ENCODE data around the gene KCNJ16.

Gene KCNJ16

DNA sequence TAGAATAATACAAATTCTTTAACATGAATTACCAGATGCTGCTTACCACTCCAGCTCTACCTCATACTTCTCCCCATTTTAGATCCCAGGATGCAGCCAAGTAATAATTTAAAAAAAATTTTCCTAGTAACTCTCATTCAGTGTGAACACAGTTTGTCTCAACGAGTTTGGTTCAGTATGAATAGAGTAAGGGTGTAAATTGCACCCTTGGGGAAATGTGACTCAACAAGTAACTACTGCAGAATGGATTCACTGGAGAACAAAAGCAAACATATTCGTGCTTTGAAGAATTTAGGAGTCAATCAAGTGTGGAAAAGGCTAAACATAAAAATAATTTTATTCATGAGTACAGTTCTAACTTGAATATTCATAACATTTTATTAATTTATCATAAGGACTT, 23.0 kb downstream of the KCNJ16 start:
- no peak for DNase-seq (ENCODE audit: low spot score)

DNA sequence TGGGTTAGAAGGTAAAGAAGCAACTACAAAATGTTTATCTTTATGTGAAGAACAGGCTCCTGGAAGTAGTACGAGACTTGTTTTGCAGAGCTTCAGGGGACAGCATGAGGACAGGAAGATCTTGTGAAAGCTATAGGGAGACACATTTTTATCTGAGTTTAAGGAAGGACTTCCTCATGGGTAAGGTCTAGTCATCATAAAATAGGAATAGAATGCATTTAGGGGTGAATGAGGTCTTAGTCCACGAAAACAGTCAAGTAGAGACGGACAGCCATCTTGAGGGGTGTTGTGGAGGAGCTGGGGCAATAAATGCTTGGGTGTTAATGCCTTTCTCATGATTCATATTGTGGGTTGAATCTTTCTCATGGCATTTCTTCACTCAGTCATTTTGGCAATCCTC, 24.3 kb downstream of the KCNJ16 start:
- no peak for DNase-seq (ENCODE audit: low spot score)

DNA sequence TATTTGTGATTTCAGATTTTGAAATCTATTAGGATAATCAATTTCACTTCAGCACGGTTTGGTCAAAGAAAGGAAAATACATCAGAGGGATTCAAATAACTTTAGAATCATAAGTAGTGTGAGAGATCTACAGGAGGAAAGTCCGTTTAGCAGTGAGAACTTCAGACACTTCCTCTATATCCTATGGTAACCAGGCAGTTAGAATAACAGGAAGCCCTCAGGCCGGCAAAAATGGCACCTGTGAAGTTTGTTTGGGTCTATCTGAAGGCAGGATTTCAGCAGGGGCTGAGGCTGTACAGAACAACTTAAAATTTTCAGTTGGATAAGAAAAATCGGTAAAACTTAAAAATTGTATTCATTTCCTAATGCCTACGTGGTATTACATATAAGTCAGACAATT, 24.9 kb downstream of the KCNJ16 start:
- DNase-seq (ENCODE audit: low spot score), result no peak

DNA sequence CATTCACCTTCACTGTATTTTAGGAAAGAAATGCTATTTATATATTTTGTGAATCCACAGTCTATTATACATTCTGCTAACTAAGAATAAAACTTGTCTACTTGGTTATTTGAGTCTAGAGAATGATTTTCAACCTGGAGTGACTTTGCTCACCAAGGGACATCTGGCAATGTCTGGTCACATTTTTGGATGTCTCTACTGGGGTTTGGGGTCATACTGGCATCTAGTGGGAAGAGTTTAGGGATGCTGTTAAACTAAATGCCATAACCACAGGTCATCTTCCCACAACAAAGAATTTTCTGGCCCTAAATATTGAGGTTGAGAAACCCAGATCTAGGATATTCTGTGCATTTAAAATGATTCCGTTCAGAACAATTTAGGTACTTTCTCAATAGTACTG, 26.0 kb downstream of the KCNJ16 start:
- no peak for DNase-seq (ENCODE audit: low spot score)

DNA sequence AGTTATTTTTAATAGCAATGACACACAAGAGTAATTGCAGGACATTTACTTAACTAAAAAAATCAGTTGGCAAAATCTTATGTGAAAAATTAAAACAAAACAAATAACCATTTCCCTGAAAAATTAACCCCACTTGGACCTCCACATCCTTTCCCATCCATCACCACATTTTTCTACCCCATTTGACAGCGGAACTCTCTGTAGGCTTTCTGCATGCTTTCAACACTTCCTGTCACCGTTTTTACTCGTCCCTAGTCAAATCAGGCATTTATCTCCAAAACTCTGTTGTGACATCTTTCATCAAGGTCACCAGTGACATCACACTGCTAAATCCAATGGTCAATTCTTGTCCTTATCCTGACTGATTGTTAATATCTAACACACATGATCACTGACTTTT, 27.5 kb downstream of the KCNJ16 start:
- DNase-seq (ENCODE audit: low spot score), result no peak

DNA sequence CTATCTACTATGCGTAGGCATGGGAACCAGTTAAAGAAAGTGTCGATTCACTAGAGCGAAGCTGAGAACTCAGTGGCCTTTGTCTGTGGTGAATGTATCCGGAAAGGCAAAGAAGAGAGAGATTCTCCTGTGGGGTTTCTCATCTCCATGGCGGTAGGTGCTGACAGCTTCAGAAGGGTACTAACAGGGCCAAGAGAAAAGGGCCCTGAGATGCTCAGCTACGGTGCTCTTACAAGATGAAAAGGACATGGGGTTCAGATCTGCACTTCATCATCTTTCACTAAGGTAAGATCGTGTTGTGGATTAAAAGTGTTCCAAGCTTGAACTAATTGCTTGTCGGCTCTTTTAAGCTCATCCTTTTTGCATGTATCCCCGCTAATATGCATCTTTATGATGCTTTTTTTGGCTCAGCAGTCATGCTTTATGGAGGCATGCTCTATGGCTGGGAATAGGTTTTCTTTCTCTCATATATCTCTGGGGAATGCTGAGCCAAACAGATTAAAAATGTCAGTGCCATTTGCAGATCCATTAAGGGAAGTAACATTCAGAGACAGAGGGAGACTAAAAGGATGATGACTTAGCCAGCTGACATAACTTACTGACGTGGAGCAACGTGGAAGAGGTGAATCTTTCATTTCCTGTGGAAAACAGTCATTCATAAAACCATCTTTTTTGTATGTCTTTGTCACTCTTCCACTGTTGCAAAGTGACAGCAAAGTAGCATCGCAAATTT, 29.9 kb downstream of the KCNJ16 start:
- no peak for DNase-seq (ENCODE audit: low spot score)

DNA sequence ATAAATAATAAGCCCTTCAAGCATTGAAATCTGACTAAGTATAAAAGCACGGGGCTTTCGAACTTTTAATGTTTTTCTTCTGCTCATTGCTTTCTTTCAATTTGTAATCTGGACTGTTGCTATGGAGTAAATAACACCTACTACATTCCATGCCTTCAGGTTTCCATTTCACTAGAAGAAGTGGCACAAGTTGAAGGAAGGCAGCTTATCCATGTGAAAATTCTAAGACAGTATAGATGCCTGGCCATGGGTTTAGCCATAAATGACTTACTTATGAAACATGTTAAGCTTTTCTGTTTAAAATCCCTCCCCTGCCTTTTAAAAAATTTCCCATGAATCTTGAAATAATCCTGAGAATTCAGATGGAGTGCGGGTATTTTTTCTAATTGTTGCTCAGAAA, 30.6 kb downstream of the KCNJ16 start:
- DNase-seq (ENCODE audit: low spot score), result no peak

DNA sequence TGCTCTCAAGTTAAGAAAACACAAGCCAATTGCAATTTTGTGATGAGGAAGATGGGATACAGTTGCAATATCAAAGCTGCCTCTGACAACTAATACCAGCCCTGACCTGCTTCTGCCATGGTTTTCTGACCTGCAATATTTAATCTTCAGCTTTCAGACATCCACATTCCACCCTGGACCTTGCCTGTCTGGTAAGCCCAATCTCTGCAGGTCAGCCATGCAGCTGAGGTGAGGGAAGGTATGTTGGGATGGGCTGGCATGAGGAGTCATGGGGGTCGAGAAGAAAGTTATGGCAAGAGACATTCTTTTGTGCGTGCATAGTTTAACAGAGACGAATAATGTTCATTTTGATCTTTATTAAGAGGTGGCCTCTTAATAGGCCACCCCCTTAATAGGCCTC, 31.5 kb downstream of the KCNJ16 start:
- DNase-seq (ENCODE audit: low spot score), result no peak

DNA sequence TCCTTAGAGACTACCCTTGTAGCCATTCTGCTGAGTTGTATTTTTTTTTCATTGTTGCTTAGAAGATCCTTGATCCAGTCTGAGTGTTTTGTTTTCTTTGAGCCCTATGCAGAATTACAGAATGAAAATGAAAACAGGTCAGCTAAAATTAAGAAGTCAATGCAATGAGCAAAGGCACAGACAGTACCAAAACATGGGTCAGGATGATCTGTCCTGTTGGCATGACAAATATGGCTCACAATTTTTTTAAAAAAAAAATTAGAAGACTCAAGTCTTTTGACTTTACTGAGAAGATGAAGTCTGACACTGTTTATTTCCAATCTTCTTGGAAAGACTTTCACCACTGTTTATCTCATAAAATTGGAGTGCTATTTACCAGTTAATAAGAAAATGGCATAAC, 32.4 kb downstream of the KCNJ16 start:
- DNase-seq (ENCODE audit: low spot score), result no peak

DNA sequence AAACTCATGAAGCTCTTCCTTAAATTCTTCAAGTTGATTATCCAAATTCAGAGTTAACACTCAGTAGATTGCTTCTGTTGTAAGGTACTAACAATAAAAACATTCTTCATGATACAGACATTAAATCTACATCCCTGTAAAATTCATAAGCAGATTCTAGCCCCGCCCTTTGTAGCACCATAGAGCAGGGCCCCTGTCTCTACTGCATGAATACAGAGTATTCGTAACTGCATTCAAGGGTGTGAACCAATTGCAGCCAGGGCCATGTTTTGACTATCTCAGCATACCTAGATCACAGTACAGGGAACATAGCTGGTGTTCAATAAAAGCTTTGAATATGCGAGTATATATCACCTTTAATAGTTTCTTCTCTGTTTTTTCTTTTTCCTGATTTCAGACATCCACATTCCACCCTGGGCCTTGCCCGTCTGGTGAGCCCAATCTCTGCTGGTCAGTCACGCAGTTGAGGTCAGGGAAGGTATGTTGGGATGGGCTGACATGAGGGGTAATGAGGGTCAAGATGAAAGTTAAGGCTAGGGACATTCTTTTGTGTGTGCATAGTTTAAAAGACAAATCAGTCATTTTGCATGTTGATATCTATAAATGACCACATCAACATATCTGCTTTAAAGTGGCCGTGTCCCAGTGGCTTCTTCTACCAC, 33.0 kb downstream of the KCNJ16 start:
- no peak for DNase-seq (ENCODE audit: low spot score)

DNA sequence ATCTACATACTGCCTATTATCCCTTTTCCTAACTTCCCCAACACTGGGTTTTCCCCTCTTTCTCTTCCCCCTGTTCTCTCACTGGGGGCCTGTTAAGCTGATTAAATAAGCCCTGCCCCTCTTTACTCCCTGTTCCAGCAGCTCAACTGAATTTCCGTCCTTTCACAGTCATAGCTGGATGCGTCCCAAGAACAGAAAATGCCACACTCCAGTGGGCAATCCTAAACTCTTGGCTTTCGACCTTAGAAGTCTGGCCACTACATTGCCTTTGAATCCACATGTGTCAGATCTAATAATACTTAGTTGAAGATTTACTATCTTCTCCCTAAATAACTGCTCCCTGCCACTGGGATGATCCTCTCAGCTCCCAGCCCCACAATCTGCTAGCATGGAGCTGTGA, 34.5 kb downstream of the KCNJ16 start:
- peak; percentile 40 for DNase-seq (ENCODE audit: low spot score)

DNA sequence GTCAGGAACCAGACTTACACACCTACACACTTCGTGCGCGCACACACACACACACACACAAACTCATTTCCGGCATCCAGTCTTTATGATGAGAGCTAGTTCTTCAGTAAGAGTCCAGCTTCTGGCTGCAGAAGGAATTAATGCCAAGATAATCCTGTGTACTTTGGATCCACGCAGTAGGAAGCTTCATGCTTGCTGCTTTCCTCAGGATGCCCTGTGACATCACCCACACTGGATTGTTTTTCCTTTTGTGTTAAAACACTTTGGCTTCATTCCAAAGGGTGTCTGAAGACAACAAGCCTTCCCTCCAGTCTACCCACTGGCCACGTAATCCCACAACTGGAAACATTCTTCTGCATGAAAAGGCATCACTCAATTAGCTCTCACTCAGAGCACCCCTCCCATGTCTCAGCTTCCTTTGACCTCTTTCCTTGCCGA, 35.4 kb downstream of the KCNJ16 start:
- DNase-seq (ENCODE audit: low spot score), result peak; percentile 91

DNA sequence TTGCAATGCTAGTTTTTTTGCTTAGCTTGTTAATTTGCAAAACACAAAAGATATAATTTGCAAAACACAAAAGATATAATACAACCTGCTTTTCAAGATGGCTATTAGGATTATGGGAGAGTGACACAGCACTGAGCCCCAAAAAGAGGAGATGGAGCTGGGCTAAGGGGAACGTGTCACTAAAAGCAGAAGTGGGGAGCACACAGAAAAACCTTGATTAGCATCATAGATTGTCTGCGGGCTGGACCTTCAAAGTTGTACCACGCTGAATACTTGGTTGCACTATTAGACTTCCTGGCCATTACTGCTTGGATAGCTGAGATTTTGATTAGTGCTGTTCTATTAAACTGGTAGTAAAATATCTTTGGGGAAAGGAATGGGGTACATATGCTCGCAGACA, 36.2 kb downstream of the KCNJ16 start:
- no peak for DNase-seq (ENCODE audit: low spot score)

DNA sequence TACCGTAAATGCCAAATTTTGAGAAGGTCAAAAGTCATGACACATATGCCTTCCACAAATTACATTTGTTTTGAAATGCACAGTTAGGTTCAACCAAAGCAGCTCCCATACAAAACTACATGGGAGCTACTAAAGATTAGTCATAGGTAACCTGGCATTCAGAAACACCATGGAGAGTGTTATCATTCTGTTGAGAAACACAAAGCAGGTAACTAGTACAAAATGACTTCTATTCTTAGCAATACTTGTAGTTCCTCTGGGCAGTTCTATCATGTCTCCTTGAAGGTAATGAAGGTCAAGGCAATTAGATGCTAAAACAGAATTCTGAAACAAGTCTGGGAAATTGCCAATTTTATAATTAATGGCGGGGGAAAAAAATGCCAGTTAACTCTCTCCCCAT, 39.4 kb downstream of the KCNJ16 start:
- DNase-seq (ENCODE audit: low spot score), result no peak

DNA sequence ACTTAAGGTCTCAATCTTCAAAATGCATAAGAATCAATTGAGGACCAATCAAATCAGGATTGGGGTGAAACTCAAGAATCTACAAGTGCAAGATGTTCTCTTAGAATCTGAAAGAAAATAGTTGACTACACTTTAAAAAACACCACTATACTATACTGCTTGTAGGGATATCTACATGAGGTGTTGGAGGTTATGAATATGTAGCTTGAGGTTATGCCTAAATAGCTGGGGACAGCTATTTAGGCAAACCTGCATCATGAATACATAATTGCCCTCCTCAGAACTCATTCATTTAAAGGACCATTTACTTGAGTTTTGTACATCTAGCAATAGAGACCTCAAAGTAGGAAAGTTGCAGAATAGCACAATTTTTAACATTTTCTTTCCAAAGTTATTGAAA, 40.1 kb downstream of the KCNJ16 start:
- no peak for DNase-seq (ENCODE audit: low spot score)

DNA sequence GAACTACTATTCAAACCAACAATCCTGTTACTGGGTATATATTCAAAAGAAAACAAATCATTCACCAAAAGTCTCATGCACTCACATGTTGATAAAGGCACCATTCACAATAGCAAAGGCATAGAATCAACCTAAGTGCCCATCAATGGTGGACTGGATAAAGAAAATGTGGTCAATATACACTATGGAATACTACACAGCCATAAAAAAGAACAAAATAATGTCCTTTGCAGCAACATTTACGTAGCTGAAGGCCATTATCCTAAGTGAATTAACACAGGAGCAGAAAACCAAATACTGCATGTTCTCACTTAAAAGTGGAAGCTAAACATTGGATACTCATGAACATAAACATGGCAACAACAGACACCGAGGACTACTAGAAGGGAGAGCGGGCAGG, 41.9 kb downstream of the KCNJ16 start:
- DNase-seq (ENCODE audit: low spot score), result no peak

DNA sequence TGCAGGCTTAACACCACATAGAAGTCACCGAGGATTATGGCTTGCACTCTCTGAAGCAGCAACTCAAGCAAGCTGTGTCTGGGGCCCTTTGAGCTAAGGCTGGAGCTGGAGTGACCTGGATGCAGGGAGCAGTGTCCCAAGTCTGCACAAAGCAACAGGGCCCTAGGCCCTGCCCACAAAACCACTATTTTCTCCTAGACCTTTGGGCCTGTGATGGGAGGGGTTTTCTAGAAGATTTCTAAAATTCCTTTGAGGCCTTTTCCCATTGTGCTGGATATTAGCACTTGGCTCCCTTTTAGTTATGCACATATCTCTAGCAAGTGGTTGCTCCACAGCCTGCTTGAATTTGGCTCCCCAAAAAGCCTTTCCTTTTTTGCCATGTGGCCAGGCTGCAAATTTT, 44.5 kb downstream of the KCNJ16 start:
- DNase-seq (ENCODE audit: low spot score), result no peak

DNA sequence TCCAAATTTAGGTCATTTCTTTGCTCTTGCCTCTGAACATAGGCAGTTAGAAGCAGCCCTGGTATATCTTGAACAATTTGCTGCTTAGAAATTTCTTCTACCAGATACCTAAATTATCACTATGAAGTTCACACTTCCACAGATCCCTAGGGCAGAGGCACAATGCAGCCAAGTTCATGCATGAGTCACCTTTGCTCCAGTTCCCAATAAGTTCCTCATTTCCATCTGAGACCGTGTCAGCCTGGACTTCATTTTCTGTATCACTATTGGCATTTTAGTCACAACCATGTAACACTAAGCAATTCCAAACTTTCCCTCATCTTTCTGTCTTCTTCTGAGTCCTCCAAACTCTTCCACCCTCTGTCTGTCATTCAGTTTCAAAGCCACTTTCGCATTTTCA, 45.0 kb downstream of the KCNJ16 start:
- DNase-seq (ENCODE audit: low spot score), result peak; percentile 35

DNA sequence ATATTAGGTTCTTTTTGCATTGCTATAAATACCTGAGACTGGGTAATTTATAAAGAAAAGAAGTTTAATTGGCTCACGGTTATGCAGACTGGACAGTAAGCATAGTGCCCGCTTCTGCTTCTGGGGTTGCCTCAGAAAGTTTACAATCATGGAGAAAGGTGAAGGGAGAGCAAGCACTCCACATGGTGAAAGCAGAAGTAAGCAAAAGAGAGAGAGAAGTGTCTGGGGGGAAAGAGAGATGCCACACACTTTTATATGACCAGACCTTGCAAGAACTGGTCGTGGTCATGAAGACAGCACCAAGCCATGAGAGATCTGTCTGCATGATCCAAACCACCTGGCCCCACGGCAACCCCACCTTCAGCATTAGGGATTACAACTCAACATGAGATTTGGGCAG, 45.4 kb downstream of the KCNJ16 start:
- no peak for DNase-seq (ENCODE audit: low spot score)

DNA sequence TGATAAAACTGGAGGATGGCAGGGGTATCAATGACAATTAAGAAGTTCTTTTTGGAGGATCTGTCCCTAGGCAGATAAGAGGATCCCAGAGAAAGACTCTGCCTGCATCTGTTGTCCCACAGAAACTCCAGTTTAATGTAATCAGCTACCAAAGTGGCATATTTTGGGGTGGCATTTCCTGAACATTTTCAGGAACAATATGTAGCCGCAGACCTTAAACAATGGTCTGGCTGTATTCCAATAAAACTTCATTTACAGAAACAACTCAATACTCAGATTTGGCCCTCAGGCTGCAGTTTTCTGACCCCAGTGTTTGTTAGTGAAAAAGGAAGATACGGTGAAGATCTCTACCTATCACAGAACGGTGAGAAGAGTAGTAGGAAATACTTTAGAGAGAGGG, 46.1 kb downstream of the KCNJ16 start:
- peak; percentile 74 for DNase-seq (ENCODE audit: low spot score)

DNA sequence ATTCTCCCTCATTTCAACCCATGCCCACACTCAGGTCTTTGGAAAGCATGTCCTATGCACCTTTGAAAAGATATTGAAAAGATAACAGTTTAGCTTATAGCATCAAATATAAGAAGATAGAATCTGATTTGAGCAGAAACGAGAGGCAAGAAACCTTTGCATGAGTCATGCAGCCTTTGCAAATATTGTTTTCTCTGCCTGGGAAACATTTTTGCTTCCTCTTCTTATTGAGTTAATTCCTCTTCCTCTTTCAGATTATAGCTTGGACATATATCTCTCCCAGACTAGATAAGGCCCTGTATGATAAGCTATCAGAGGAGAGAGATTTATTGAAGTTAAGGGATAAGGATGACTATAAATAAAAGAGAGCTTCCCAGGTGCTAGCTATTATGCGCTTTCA, 48.2 kb downstream of the KCNJ16 start:
- DNase-seq (ENCODE audit: low spot score), result no peak

DNA sequence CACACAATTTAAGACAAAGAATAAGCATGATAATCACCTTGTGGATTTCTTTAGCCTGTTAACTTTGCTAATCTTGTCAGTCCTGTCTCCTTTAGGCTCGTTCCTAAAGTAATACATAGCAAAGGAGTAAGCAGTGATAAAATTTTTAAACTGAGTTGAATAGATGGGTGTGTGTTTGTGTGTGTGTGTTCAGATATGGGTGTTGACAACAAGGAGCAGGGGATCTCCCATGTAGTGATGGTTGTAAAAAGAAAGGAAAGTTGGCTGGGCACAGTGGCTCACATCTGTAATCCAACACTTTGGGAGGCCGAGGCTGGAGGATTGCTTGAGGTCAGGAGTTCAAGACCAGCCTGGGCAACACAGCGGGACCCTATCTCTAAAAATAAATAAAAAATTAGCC, 49.7 kb downstream of the KCNJ16 start:
- no peak for DNase-seq (ENCODE audit: low spot score)

DNA sequence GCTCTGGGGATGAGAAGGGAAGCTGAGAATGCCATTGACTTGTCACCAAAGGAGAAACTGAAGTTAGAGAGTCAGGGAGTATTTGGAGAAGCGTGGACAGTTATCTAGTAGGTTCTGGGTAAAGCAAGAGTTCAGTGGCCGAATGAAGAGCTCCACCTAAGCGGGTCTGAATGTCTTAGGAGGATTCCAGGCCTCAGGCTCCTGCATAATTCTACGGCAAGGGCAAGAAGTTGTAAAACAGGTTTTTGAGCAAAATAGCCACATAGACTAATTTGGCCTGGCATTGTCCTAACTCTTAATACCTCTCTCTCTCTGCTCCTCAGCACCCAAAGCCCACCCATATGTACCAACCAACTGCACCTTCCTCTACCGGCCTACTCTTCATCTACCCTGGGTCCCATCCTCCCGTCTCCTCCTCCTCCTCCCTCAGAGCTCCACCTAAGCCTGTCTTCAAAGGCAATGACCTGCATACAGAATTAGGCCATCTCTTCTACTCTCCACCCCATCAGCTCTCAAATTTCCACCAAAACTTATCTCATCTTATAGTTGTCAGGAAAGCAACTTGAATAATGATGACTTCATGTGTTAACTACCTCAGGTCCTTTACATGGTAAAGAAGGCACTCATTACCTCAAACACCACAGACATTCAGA, 52.3 kb downstream of the KCNJ16 start:
- DNase-seq (ENCODE audit: low spot score), result no peak

All from kidney capillary endothelial cell (primary cell).